OCI-LY3 (cell line): ENCODE measurements around the gene TMCC3.

Experiments used
- H2AFZ ChIP-seq: fragments of 200-600, 300-600 bp; shearing (Covaris generic); 2 replicates; pipeline ENCODE4 v1.6.0; 2014; ENCODE audit warnings: antibody characterized with exemption, low read depth, low read length
- H3K27ac ChIP-seq: fragments of 200-600, 300-600 bp; sonication (generic); 2 replicates; pipeline ENCODE4 v1.5.1; 2014; ENCODE audit warnings: mild to moderate bottlenecking, low read length, moderate library complexity, mixed read lengths
- H3K27me3 ChIP-seq: fragments of 200-600, 300-600 bp; sonication (generic); 2 replicates; pipeline ENCODE4 v1.6.1; 2014; ENCODE audit warnings: low read depth, low read length, mixed read lengths
- H3K36me3 ChIP-seq: fragments of 200-600, 300-600 bp; sonication (generic); replicated peaks from 2 replicates; pipeline ENCODE3; 2014; ENCODE audit warnings: low read depth, low read length, mixed read lengths
- H3K4me1 ChIP-seq: fragments of 300-600, 200-600 bp; sonication (generic); 2 replicates; pipeline ENCODE4 v1.6.1; 2014; ENCODE audit warnings: low read length, mixed read lengths
- H3K4me2 ChIP-seq: fragments of 200-600, 300-600 bp; sonication (generic); 2 replicates; pipeline ENCODE4 v1.6.1; 2014; ENCODE audit warnings: low read length, mixed read lengths
- H3K4me3 ChIP-seq: fragments of 300-600, 200-600 bp; sonication (generic); 2 replicates; pipeline ENCODE4 v1.5.1; 2014; ENCODE audit warnings: antibody characterized with exemption, mild to moderate bottlenecking, low read length, moderate library complexity
- H3K79me2 ChIP-seq: fragments of 300-600, 200-600 bp; shearing (Covaris generic); 2 replicates; pipeline ENCODE4 v1.6.1; 2014; ENCODE audit warnings: mild to moderate bottlenecking, low read length, mixed read lengths
- H3K9ac ChIP-seq: fragments of 300-600, 200-600 bp; shearing (Covaris generic); 2 replicates; pipeline ENCODE4 v1.6.0; 2014; ENCODE audit warnings: mild to moderate bottlenecking, low read length, moderate library complexity
- H3K9me3 ChIP-seq: fragments of 200-600, 300-600 bp; shearing (Covaris generic); 2 replicates; pipeline ENCODE4 v1.6.1; 2014; ENCODE audit warnings: low read length, mixed read lengths; ENCODE audit not compliant: insufficient read depth
- H4K20me1 ChIP-seq: fragments of 200-600, 300-600 bp; sonication (generic); 2 replicates; pipeline ENCODE4 v1.6.1; 2016; ENCODE audit warnings: low read length, mixed read lengths; ENCODE audit not compliant: insufficient read depth
- EZH2phosphoT487 ChIP-seq: fragments of 200-600 bp; shearing (Covaris generic); IDR thresholded peaks from 2 replicates; pipeline ENCODE4 v1.6.1; 2018; ENCODE audit warnings: antibody characterized with exemption, mixed run types, low read depth
- TF ChIP-seq, protein P1 (sequence below): fragments of 200-600, 300-600 bp; sonication (generic); IDR thresholded peaks from 2 replicates; pipeline ENCODE4 v1.5.1; 2014; ENCODE audit warnings: antibody characterized with exemption, low read length, low read depth

The TMCC3 gene

DNA sequence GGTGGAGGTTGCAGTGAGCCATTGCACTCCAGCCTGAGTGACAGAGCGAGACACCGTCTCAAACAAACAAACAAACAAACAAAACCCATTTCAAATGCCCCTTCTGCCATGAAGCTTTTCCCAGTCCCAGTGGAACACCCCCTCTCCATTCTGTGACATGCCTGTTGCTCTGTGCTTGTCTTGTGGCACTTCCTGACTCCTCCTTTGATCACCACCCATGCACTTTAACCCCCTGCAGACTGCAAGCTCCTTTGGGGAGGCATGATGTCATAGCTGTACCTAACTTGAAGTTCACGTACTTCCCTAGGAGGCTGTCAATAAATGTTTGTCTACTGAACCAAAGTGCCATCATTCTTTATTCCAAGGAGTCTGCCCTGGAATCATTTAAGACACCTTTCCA is 64.7 kb downstream of the TMCC3 start:
- no peak overlapping the region for H3K4me3 ChIP-seq
- no peak overlapping the region for H3K27ac ChIP-seq
- H3K4me2 ChIP-seq, result no peak overlapping the region
- TF ChIP-seq, protein P1, sequence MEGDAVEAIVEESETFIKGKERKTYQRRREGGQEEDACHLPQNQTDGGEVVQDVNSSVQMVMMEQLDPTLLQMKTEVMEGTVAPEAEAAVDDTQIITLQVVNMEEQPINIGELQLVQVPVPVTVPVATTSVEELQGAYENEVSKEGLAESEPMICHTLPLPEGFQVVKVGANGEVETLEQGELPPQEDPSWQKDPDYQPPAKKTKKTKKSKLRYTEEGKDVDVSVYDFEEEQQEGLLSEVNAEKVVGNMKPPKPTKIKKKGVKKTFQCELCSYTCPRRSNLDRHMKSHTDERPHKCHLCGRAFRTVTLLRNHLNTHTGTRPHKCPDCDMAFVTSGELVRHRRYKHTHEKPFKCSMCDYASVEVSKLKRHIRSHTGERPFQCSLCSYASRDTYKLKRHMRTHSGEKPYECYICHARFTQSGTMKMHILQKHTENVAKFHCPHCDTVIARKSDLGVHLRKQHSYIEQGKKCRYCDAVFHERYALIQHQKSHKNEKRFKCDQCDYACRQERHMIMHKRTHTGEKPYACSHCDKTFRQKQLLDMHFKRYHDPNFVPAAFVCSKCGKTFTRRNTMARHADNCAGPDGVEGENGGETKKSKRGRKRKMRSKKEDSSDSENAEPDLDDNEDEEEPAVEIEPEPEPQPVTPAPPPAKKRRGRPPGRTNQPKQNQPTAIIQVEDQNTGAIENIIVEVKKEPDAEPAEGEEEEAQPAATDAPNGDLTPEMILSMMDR, result no peak
- no peak for TF ChIP-seq EZH2phosphoT487
- H2AFZ ChIP-seq, result no peak overlapping the region
- no peaks in the 10 kb centered on the region for H3K27me3 ChIP-seq
- H3K36me3 ChIP-seq, result no peaks in the 10 kb centered on the region
- H3K4me1 ChIP-seq, result no peaks in the 10 kb centered on the region
- H3K9ac ChIP-seq, result no peak overlapping the region
- H3K79me2 ChIP-seq, result no peaks in the 10 kb centered on the region
- H3K9me3 ChIP-seq, result no peaks in the 10 kb centered on the region
- no peaks in the 10 kb centered on the region for H4K20me1 ChIP-seq

DNA sequence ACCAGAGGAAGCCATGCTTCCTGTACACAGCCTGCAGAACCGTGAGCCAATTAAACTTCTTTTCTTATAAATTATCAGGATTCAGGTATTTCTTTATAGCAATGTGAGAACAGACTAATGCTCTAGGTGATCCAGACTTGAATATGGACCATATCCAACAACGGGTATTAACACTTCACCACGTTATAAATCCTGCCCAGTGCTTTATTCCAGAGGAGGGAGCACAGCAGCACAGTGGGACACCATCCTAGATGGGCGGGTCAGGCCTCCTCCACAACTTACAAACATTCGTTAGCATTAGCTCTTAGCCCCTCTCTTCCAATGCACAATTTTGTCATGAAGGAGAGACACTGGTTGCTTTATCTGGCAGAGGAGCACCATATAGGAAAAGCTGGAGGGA is 66.0 kb downstream of the TMCC3 start:
- H3K27me3 ChIP-seq, result no peaks in the 10 kb centered on the region
- H3K79me2 ChIP-seq, result no peaks in the 10 kb centered on the region
- no peaks in the 10 kb centered on the region for H3K36me3 ChIP-seq
- H4K20me1 ChIP-seq, result no peaks in the 10 kb centered on the region
- H3K9me3 ChIP-seq, result no peaks in the 10 kb centered on the region
- H2AFZ ChIP-seq, result no peak overlapping the region
- no peak overlapping the region for H3K4me2 ChIP-seq
- no peaks in the 10 kb centered on the region for H3K4me1 ChIP-seq
- no peak overlapping the region for H3K9ac ChIP-seq
- no peak overlapping the region for H3K4me3 ChIP-seq
- no peak overlapping the region for H3K27ac ChIP-seq
- no peak for TF ChIP-seq EZH2phosphoT487
- TF ChIP-seq, protein P1, result no peak

GRCh38 chr12:94582591-94582990 is 67.8 kb downstream of the TMCC3 start:
- Histone ChIP-seq H3K4me1 (no peaks in the 10 kb centered on the region), H3K9ac (no peak overlapping the region), H4K20me1 (no peaks in the 10 kb centered on the region), H3K4me3 (no peak overlapping the region), H3K27me3 (no peaks in the 10 kb centered on the region), H2AFZ (no peak overlapping the region), H3K27ac (no peak overlapping the region), H3K36me3 (no peaks in the 10 kb centered on the region), H3K4me2 (no peak overlapping the region), H3K79me2 (no peaks in the 10 kb centered on the region), H3K9me3 (no peaks in the 10 kb centered on the region)
- no peak for TF ChIP-seq EZH2phosphoT487
- TF ChIP-seq, protein P1, result no peak

- H3K79me2 ChIP-seq, result no peaks in the 10 kb centered on the region
- no peak for TF ChIP-seq EZH2phosphoT487
- TF ChIP-seq, protein P1, result no peak
- H3K36me3 ChIP-seq, result peaks cover 7% of the 10 kb centered on the region
- H4K20me1 ChIP-seq, result no peaks in the 10 kb centered on the region
- H3K27me3 ChIP-seq, result no peaks in the 10 kb centered on the region
- H3K9me3 ChIP-seq, result no peaks in the 10 kb centered on the region
- no peak overlapping the region for H3K9ac ChIP-seq
- H3K4me3 ChIP-seq, result no peak overlapping the region
- H2AFZ ChIP-seq, result no peak overlapping the region
- H3K4me1 ChIP-seq, result no peaks in the 10 kb centered on the region
- no peak overlapping the region for H3K27ac ChIP-seq
- H3K4me2 ChIP-seq, result no peak overlapping the region
Observed at GRCh38 chr12:94575645-94576403, 74.5 kb downstream of the TMCC3 start.
